Liver (tissue), 9 donors: ENCODE data around the gene CNPY3. TPM values are rescaled to one million over a fixed set of nuclear protein-coding genes. Genes with fewer than 3 reads are reported as not detected.

Experiments used
- DNase-seq: peaks from one replicate; pipeline ENCODE4 v3.0.0-alpha.2; 2017; ENCODE audit warnings: low spot score
- H3K27ac ChIP-seq, 2 donors: one replicate each; pipeline ENCODE4 v1.7.0; 2013; ENCODE audit warnings: inconsistent platforms in 2 of 2, low read length in 2 of 2, control low read depth in 1 of 2, low read depth in 1 of 2, mild to moderate bottlenecking in 1 of 2
- H3K27me3 ChIP-seq, 4 donors: one replicate each; pipeline versions ENCODE4 v1.6.1 to v1.7.0; 2013; ENCODE audit warnings: low read length in 3 of 4, inconsistent platforms in 1 of 4, mild to moderate bottlenecking in 1 of 4, moderate library complexity in 1 of 4; ENCODE audit not compliant: control insufficient read depth in 4 of 4, insufficient read depth in 4 of 4
- H3K36me3 ChIP-seq, 4 donors: one replicate each; pipeline versions ENCODE4 v1.6.1 to v1.7.0; 2013; ENCODE audit warnings: low read length in 3 of 4, mild to moderate bottlenecking in 3 of 4, low read depth in 1 of 4, moderate library complexity in 1 of 4; ENCODE audit not compliant: control insufficient read depth in 4 of 4, insufficient read depth in 3 of 4
- H3K4me1 ChIP-seq, 4 donors: one replicate each; pipeline versions ENCODE4 v1.6.1 to v1.7.0; 2013; ENCODE audit warnings: low read length in 3 of 4, mild to moderate bottlenecking in 3 of 4, moderate library complexity in 1 of 4; ENCODE audit not compliant: control insufficient read depth in 4 of 4, insufficient read depth in 4 of 4
- H3K4me3 ChIP-seq, 3 donors: one replicate each; pipeline versions ENCODE4 v1.6.1 to v1.7.0; 2013; ENCODE audit warnings: low read length in 3 of 3, control low read depth in 1 of 3, low read depth in 1 of 3, mild to moderate bottlenecking in 1 of 3
- H3K9ac ChIP-seq, 2 donors: one replicate each; pipeline ENCODE4 v1.7.0; 2013; ENCODE audit warnings: low read length in 2 of 2, mild to moderate bottlenecking in 2 of 2, moderate library complexity in 2 of 2, control low read depth in 1 of 2, low read depth in 1 of 2
- H3K9me3 ChIP-seq, 4 donors: one replicate each; pipeline versions ENCODE4 v1.6.1 to v1.7.0; 2013; ENCODE audit warnings: low read length in 3 of 4; ENCODE audit not compliant: control insufficient read depth in 4 of 4
- FOXA1 ChIP-seq: IDR thresholded peaks from 2 replicates; pipeline ENCODE4 v1.6.1; 2016; ENCODE audit warnings: antibody characterized with exemption
- FOXA2 ChIP-seq: IDR thresholded peaks from 2 replicates; pipeline ENCODE4 v1.6.1; 2016; ENCODE audit warnings: antibody characterized with exemption
- HNF4A ChIP-seq, 2 donors: conservative IDR thresholded peaks; 2 replicates each; pipeline ENCODE4 v1.6.1; 2016; ENCODE audit warnings: antibody characterized with exemption in 2 of 2, mild to moderate bottlenecking in 2 of 2
- RXRA ChIP-seq, 2 donors: IDR thresholded peaks; 2 replicates each; pipeline ENCODE4 v1.6.1; 2017 to 2018; ENCODE audit warnings: antibody characterized with exemption in 2 of 2, mild to moderate bottlenecking in 1 of 2
- WGBS: extraction: QIAGEN DNeasy Blood & Tissue Kit; methylation state at CpG from one replicate; pipeline ENCODE4 v1.1.7; 2013; 5-methylcytosine and 5-hydroxymethylcytosine counted together
- polyA plus RNA-seq, 2 donors: library from polyadenylated mRNA; stranded (reverse) in 1 of 2; unstranded in 1 of 2; fragments of 200-250 nt in 1 of 2; fragments of >200 nt in 1 of 2; fragmentation: Nextera tagmentation in 1 of 2; extraction: Ambion mirVana in 1 of 2; gene quantifications; one replicate each; pipeline versions ENCODE4 v1.2.1 to v1.2.3, GENCODE V29; 2013 to 2015
- total RNA-seq, 2 donors: library from RNA; depleted of rRNA; stranded (reverse); fragments of >200 nt; gene quantifications; one replicate each; pipeline ENCODE4 v1.2.3, GENCODE V29; 2014
- TF ChIP-seq, protein P1 (sequence below): fragments of 150-350 bp; IDR thresholded peaks from 2 replicates; pipeline ENCODE4 v1.5.1; 2017; ENCODE audit warnings: improper control_type of control experiment, low read depth, low read length; ENCODE audit not compliant: missing input control
- TF ChIP-seq, protein P2 (sequence below): IDR thresholded peaks from 2 replicates; pipeline ENCODE4 v1.6.1; 2016; ENCODE audit warnings: antibody characterized with exemption
- TF ChIP-seq, protein P3 (sequence below): IDR thresholded peaks from 2 replicates; pipeline ENCODE4 v1.6.1; 2016; ENCODE audit warnings: antibody characterized with exemption, mild to moderate bottlenecking
- donor health status: healthy.
- donor health status: healthy.
- donor health status: healthy.
- donor health status: healthy.
- donor health status: healthy.

CNPY3 gene
- total and polyA plus RNA-seq, 4 donors = 17.2 to 41.0 (median 27.2) TPM

DNA sequence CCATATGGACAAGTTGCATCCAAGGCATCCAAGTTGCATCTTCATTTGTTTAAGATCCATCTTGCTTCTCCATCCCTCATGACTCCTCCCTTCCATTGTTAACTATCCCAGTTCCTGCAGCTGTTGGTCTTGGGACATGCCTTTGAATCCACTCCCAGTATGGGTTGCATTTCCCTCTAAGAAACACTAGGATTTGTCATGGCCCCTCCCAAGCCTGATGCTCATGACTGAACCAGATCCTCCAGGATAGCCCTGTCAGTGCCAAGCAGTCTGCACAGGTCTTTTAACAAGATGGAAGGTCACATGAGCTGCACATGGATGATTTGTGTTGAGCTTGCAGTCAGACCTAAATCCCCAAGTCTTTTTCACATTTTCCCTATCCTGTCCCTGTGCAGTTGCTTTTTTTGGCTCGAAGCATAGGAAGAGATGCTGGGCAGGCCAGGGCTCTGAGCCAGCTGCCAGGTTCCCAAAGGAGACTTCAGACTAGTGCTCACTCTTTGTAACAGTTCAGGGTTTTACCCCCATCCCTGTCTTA, 59.3 kb downstream of the CNPY3 start:
- Histone ChIP-seq H3K9ac (no peak overlapping the region), H3K4me3 (no peak overlapping the region), H3K27ac (no peak overlapping the region), H3K4me1 (peaks cover 2 to 17% (median 16%) of the 10 kb centered on the region in 4 donors), H3K27me3 (no peaks in the 10 kb centered on the region), H3K36me3 (peaks cover 3 to 14% (median 10%) of the 10 kb centered on the region in 4 donors), H3K9me3 (no peaks in the 10 kb centered on the region)
- 79% methylated on average over 1 of the region's 1 CpG for WGBS
- DNase-seq = no peak
- TF ChIP-seq FOXA2 = no peak
- TF ChIP-seq HNF4A (conservative IDR thresholded peaks at IDR 0.05) = no peak
- TF ChIP-seq, protein P1, sequence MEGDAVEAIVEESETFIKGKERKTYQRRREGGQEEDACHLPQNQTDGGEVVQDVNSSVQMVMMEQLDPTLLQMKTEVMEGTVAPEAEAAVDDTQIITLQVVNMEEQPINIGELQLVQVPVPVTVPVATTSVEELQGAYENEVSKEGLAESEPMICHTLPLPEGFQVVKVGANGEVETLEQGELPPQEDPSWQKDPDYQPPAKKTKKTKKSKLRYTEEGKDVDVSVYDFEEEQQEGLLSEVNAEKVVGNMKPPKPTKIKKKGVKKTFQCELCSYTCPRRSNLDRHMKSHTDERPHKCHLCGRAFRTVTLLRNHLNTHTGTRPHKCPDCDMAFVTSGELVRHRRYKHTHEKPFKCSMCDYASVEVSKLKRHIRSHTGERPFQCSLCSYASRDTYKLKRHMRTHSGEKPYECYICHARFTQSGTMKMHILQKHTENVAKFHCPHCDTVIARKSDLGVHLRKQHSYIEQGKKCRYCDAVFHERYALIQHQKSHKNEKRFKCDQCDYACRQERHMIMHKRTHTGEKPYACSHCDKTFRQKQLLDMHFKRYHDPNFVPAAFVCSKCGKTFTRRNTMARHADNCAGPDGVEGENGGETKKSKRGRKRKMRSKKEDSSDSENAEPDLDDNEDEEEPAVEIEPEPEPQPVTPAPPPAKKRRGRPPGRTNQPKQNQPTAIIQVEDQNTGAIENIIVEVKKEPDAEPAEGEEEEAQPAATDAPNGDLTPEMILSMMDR = no peak
- TF ChIP-seq, protein P2, sequence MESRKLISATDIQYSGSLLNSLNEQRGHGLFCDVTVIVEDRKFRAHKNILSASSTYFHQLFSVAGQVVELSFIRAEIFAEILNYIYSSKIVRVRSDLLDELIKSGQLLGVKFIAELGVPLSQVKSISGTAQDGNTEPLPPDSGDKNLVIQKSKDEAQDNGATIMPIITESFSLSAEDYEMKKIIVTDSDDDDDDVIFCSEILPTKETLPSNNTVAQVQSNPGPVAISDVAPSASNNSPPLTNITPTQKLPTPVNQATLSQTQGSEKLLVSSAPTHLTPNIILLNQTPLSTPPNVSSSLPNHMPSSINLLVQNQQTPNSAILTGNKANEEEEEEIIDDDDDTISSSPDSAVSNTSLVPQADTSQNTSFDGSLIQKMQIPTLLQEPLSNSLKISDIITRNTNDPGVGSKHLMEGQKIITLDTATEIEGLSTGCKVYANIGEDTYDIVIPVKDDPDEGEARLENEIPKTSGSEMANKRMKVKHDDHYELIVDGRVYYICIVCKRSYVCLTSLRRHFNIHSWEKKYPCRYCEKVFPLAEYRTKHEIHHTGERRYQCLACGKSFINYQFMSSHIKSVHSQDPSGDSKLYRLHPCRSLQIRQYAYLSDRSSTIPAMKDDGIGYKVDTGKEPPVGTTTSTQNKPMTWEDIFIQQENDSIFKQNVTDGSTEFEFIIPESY = no peak
- no peak for TF ChIP-seq RXRA (IDR thresholded peaks at IDR 0.05)
- TF ChIP-seq FOXA1 = no peak
- TF ChIP-seq, protein P3, sequence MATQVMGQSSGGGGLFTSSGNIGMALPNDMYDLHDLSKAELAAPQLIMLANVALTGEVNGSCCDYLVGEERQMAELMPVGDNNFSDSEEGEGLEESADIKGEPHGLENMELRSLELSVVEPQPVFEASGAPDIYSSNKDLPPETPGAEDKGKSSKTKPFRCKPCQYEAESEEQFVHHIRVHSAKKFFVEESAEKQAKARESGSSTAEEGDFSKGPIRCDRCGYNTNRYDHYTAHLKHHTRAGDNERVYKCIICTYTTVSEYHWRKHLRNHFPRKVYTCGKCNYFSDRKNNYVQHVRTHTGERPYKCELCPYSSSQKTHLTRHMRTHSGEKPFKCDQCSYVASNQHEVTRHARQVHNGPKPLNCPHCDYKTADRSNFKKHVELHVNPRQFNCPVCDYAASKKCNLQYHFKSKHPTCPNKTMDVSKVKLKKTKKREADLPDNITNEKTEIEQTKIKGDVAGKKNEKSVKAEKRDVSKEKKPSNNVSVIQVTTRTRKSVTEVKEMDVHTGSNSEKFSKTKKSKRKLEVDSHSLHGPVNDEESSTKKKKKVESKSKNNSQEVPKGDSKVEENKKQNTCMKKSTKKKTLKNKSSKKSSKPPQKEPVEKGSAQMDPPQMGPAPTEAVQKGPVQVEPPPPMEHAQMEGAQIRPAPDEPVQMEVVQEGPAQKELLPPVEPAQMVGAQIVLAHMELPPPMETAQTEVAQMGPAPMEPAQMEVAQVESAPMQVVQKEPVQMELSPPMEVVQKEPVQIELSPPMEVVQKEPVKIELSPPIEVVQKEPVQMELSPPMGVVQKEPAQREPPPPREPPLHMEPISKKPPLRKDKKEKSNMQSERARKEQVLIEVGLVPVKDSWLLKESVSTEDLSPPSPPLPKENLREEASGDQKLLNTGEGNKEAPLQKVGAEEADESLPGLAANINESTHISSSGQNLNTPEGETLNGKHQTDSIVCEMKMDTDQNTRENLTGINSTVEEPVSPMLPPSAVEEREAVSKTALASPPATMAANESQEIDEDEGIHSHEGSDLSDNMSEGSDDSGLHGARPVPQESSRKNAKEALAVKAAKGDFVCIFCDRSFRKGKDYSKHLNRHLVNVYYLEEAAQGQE = no peak

Other genes starting within 250 kb of the CNPY3 start
- gene PRPH2, start 206.9 kb upstream of the CNPY3 start, total RNA-seq = under 1 TPM; 0.08 to 0.33 TPM
- gene PRPH2, start 206.9 kb upstream of the CNPY3 start, polyA plus RNA-seq = under 1 TPM; 0.06 to 0.17 TPM
- gene TBCC, start 183.4 kb upstream of the CNPY3 start, total RNA-seq = 10 to 100 TPM; 12.4 to 13.5 TPM
- 10 to 100 TPM in 1 of 2 donors, 1 to 10 TPM in 1; 6.9 to 10.9 TPM for gene TBCC, start 183.4 kb upstream of the CNPY3 start, polyA plus RNA-seq
- gene BICRAL, start 147.4 kb upstream of the CNPY3 start, total RNA-seq = 1 to 10 TPM; 5.5 to 6.8 TPM
- gene BICRAL, start 147.4 kb upstream of the CNPY3 start, polyA plus RNA-seq = 1 to 10 TPM; 1.7 to 2.3 TPM
- 10 to 100 TPM; 51.9 to 63.8 TPM for gene RPL7L1, start 49.9 kb upstream of the CNPY3 start, total RNA-seq
- 10 to 100 TPM; 39.6 to 43.8 TPM for gene RPL7L1, start 49.9 kb upstream of the CNPY3 start, polyA plus RNA-seq
- gene PTCRA, start 13.4 kb upstream of the CNPY3 start, total RNA-seq = 1 to 10 TPM in 1 of 2 donors, not detected in 1; 1.1 TPM
- under 1 TPM in 1 of 2 donors, not detected in 1; 0.63 TPM for gene PTCRA, start 13.4 kb upstream of the CNPY3 start, polyA plus RNA-seq
- gene GNMT, start 31.3 kb downstream of the CNPY3 start, total RNA-seq = 100 to 1,000 TPM in 1 of 2 donors, 10 to 100 TPM in 1; 10.5 to 140 TPM
- gene GNMT, start 31.3 kb downstream of the CNPY3 start, polyA plus RNA-seq = 100 to 1,000 TPM; 119 to 163 TPM
- 10 to 100 TPM; 15.1 to 20.7 TPM for gene PEX6, start 49.7 kb downstream of the CNPY3 start, total RNA-seq
- 10 to 100 TPM in 1 of 2 donors, 1 to 10 TPM in 1; 5.4 to 15.4 TPM for gene PEX6, start 49.7 kb downstream of the CNPY3 start, polyA plus RNA-seq
- gene PPP2R5D, start 55.1 kb downstream of the CNPY3 start, total RNA-seq = 10 to 100 TPM; 12.9 to 13.9 TPM
- 10 to 100 TPM in 1 of 2 donors, 1 to 10 TPM in 1; 6.7 to 13.5 TPM for gene PPP2R5D, start 55.1 kb downstream of the CNPY3 start, polyA plus RNA-seq
- gene MEA1, start 84.5 kb downstream of the CNPY3 start, total RNA-seq = 10 to 100 TPM; 10.7 to 24.0 TPM
- 10 to 100 TPM; 37.2 to 50.3 TPM for gene MEA1, start 84.5 kb downstream of the CNPY3 start, polyA plus RNA-seq
- 10 to 100 TPM; 51.2 to 66.5 TPM for gene KLHDC3, start 84.8 kb downstream of the CNPY3 start, total RNA-seq
- 10 to 100 TPM; 30.9 to 49.9 TPM for gene KLHDC3, start 84.8 kb downstream of the CNPY3 start, polyA plus RNA-seq
- 10 to 100 TPM; 23.4 to 33.4 TPM for gene RRP36, start 92.1 kb downstream of the CNPY3 start, total RNA-seq
- gene RRP36, start 92.1 kb downstream of the CNPY3 start, polyA plus RNA-seq = 10 to 100 TPM; 26.0 to 26.4 TPM
- gene CUL7, start 124.4 kb downstream of the CNPY3 start, total RNA-seq = 10 to 100 TPM; 10.3 to 10.4 TPM
- 1 to 10 TPM; 2.2 to 5.2 TPM for gene CUL7, start 124.4 kb downstream of the CNPY3 start, polyA plus RNA-seq
- gene MRPL2, start 130.0 kb downstream of the CNPY3 start, total RNA-seq = 10 to 100 TPM; 19.6 to 23.8 TPM
- 10 to 100 TPM; 65.6 to 73.9 TPM for gene MRPL2, start 130.0 kb downstream of the CNPY3 start, polyA plus RNA-seq
- gene KLC4, start 130.2 kb downstream of the CNPY3 start, total RNA-seq = 10 to 100 TPM; 33.2 to 97.0 TPM
- 10 to 100 TPM; 44.4 to 47.4 TPM for gene KLC4, start 130.2 kb downstream of the CNPY3 start, polyA plus RNA-seq
- gene PTK7, start 146.8 kb downstream of the CNPY3 start, total RNA-seq = 10 to 100 TPM in 1 of 2 donors, 1 to 10 TPM in 1; 1.8 to 10.5 TPM
- gene PTK7, start 146.8 kb downstream of the CNPY3 start, polyA plus RNA-seq = under 1 TPM; 0.67 to 0.76 TPM
- 10 to 100 TPM in 1 of 2 donors, 1 to 10 TPM in 1; 7.1 to 11.7 TPM for gene SRF, start 241.8 kb downstream of the CNPY3 start, total RNA-seq
- gene SRF, start 241.8 kb downstream of the CNPY3 start, polyA plus RNA-seq = 1 to 10 TPM; 2.0 to 7.1 TPM